Measurements from ENCODE around the gene MRPS27.
"Not testable (repeated sequence)": the region's sequence is repeated elsewhere in the genome, so short reads cannot be mapped to it uniquely, and the experiment has no call there.

Gene MRPS27

GRCh38 chr5:72298711-72299110 lies 21.3 kb downstream of the MRPS27 start:
- no peak overlapping the region for H3K9ac ChIP-seq (ENCODE audit: insufficient read length, low read depth)
- H3K4me3 ChIP-seq (ENCODE audit: insufficient read length, low read depth) = no peak overlapping the region
- no peaks in the 10 kb centered on the region for H3K9me3 ChIP-seq (ENCODE audit: insufficient read depth, low read length)
- TF ChIP-seq YY1 (IDR thresholded peaks at IDR 0.05; ENCODE audit: insufficient read depth, insufficient read length) (no peak), ZNF274 (IDR thresholded peaks at IDR 0.05; ENCODE audit: low read depth, low read length) (no peak), SUZ12 (IDR thresholded peaks at IDR 0.05; ENCODE audit: extremely low read depth, insufficient read depth, insufficient read length) (no peak)
- H3K4me1 ChIP-seq (ENCODE audit: insufficient read depth, insufficient read length) = peaks cover 3% of the 10 kb centered on the region
- H3K27me3 ChIP-seq (ENCODE audit: insufficient read depth, insufficient read length) = no peaks in the 10 kb centered on the region
- H3K36me3 ChIP-seq (ENCODE audit: insufficient read depth, insufficient read length, low read length) = peaks cover 45% of the 10 kb centered on the region
- no peak for DNase-seq (ENCODE audit: low read depth, low spot score)

DNA sequence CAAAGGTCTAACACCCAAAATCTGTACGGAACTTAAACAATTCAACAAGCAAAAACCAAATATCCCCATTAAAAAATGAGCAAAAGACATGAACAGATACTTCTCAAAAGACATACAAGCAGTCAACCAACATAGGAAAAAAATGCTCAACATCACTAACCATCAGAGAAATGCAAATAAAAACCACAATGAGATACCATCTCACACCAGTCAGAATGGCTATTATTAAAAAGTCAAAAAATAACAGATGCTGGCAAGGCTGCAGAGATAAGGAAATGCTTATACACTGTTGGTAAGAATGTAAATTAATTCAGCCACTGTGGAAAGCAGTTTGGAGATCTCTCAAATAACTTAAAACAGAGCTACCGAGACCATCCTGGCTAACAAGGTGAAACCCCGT lies 21.9 kb downstream of the MRPS27 start:
- not testable (repeated sequence) for H3K4me3 ChIP-seq (ENCODE audit: insufficient read length, low read depth); H3K4me1 ChIP-seq (ENCODE audit: insufficient read depth, insufficient read length); H3K9ac ChIP-seq (ENCODE audit: insufficient read length, low read depth); H3K27me3 ChIP-seq (ENCODE audit: insufficient read depth, insufficient read length); H3K9me3 ChIP-seq (ENCODE audit: insufficient read depth, low read length); DNase-seq (ENCODE audit: low read depth, low spot score)
- peaks cover 48% of the 10 kb centered on the region for H3K36me3 ChIP-seq (ENCODE audit: insufficient read depth, insufficient read length, low read length)

GRCh38 chr5:72296256-72296655 lies 23.8 kb downstream of the MRPS27 start:
- TF ChIP-seq SUZ12 (IDR thresholded peaks at IDR 0.05; ENCODE audit: extremely low read depth, insufficient read depth, insufficient read length) (no peak), ZNF274 (IDR thresholded peaks at IDR 0.05; ENCODE audit: low read depth, low read length) (no peak), YY1 (IDR thresholded peaks at IDR 0.05; ENCODE audit: insufficient read depth, insufficient read length) (no peak)
- Histone ChIP-seq H3K36me3 (ENCODE audit: insufficient read depth, insufficient read length, low read length) (peaks cover 56% of the 10 kb centered on the region), H3K4me1 (ENCODE audit: insufficient read depth, insufficient read length) (no peaks in the 10 kb centered on the region)

GRCh38 chr5:72295539-72295938 lies 24.5 kb downstream of the MRPS27 start:
- H3K9ac ChIP-seq (ENCODE audit: insufficient read length, low read depth) = no peak overlapping the region
- H3K36me3 ChIP-seq (ENCODE audit: insufficient read depth, insufficient read length, low read length) = peaks cover 60% of the 10 kb centered on the region
- H3K4me3 ChIP-seq (ENCODE audit: insufficient read length, low read depth) = no peak overlapping the region
- H3K9me3 ChIP-seq (ENCODE audit: insufficient read depth, low read length) = no peaks in the 10 kb centered on the region
- H3K27me3 ChIP-seq (ENCODE audit: insufficient read depth, insufficient read length) = no peaks in the 10 kb centered on the region
- DNase-seq (ENCODE audit: low read depth, low spot score) = no peak
- TF ChIP-seq SUZ12 (IDR thresholded peaks at IDR 0.05; ENCODE audit: extremely low read depth, insufficient read depth, insufficient read length) (no peak), YY1 (IDR thresholded peaks at IDR 0.05; ENCODE audit: insufficient read depth, insufficient read length) (no peak), ZNF274 (IDR thresholded peaks at IDR 0.05; ENCODE audit: low read depth, low read length) (no peak)
- no peaks in the 10 kb centered on the region for H3K4me1 ChIP-seq (ENCODE audit: insufficient read depth, insufficient read length)

More at GRCh38 chr5:72296256-72296655, 23.8 kb downstream of the MRPS27 start:
- Histone ChIP-seq H3K9ac (ENCODE audit: insufficient read length, low read depth) (no peak overlapping the region), H3K9me3 (ENCODE audit: insufficient read depth, low read length) (no peaks in the 10 kb centered on the region), H3K4me3 (ENCODE audit: insufficient read length, low read depth) (no peak overlapping the region), H3K27me3 (ENCODE audit: insufficient read depth, insufficient read length) (no peaks in the 10 kb centered on the region)
- no peak for DNase-seq (ENCODE audit: low read depth, low spot score)

DNA sequence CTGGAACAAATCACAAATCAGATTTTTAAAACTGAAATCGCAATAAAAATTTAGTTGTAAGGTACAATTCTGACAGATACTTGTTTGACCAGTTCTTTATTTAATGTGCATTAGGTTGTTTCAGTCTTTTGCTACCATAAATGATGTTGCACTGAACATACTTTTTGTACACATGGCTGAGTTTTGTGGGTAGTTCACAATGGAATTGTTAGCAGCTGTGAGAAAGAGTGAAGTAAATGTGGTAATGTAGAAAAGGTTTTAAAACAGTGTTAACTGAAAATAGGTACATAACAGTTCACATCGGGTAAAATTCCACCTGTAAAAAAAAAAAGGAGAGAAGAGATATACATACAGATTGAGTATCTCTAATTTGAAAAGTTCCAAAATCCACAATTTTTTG lies 25.6 kb downstream of the MRPS27 start:
- no peak for TF ChIP-seq YY1 (IDR thresholded peaks at IDR 0.05; ENCODE audit: insufficient read depth, insufficient read length)
- no peak for TF ChIP-seq ZNF274 (IDR thresholded peaks at IDR 0.05; ENCODE audit: low read depth, low read length)
- no peak for TF ChIP-seq SUZ12 (IDR thresholded peaks at IDR 0.05; ENCODE audit: extremely low read depth, insufficient read depth, insufficient read length)
- Histone ChIP-seq H3K36me3 (ENCODE audit: insufficient read depth, insufficient read length, low read length) (peaks cover 68% of the 10 kb centered on the region), H3K27me3 (ENCODE audit: insufficient read depth, insufficient read length) (no peaks in the 10 kb centered on the region), H3K4me1 (ENCODE audit: insufficient read depth, insufficient read length) (no peaks in the 10 kb centered on the region), H3K9ac (ENCODE audit: insufficient read length, low read depth) (no peak overlapping the region), H3K9me3 (ENCODE audit: insufficient read depth, low read length) (no peaks in the 10 kb centered on the region), H3K4me3 (ENCODE audit: insufficient read length, low read depth) (no peak overlapping the region)
- no peak for DNase-seq (ENCODE audit: low read depth, low spot score)

- Histone ChIP-seq H3K4me3 (ENCODE audit: insufficient read length, low read depth) (no peak overlapping the region), H3K9ac (ENCODE audit: insufficient read length, low read depth) (no peak overlapping the region), H3K9me3 (ENCODE audit: insufficient read depth, low read length) (no peaks in the 10 kb centered on the region), H3K36me3 (ENCODE audit: insufficient read depth, insufficient read length, low read length) (peaks cover 74% of the 10 kb centered on the region), H3K4me1 (ENCODE audit: insufficient read depth, insufficient read length) (no peaks in the 10 kb centered on the region), H3K27me3 (ENCODE audit: insufficient read depth, insufficient read length) (no peaks in the 10 kb centered on the region)
- no peak for DNase-seq (ENCODE audit: low read depth, low spot score)
- TF ChIP-seq SUZ12 (IDR thresholded peaks at IDR 0.05; ENCODE audit: extremely low read depth, insufficient read depth, insufficient read length) (no peak), ZNF274 (IDR thresholded peaks at IDR 0.05; ENCODE audit: low read depth, low read length) (no peak), YY1 (IDR thresholded peaks at IDR 0.05; ENCODE audit: insufficient read depth, insufficient read length) (no peak)
Observed at GRCh38 chr5:72293495-72294055, 26.5 kb downstream of the MRPS27 start.

DNA sequence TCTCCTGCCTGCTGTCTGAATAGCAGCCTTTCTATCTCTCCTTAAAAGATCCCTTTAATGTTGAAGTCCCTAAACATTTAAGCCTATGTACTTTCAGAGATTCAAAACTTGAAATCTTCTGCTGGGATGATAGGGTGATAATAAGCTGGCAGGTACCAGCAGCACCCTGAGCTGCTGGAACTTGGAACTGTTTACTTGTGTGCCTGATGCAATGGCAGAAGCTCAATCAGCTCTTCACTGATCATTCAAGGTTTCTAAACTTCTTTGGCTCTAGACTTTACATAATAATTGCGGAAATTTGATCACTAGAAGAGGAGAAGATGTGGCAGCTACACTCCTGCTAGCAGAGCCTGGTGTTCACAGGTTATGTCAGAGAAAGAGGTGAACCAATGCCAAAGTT lies 27.6 kb downstream of the MRPS27 start:
- no peak overlapping the region for H3K4me3 ChIP-seq (ENCODE audit: insufficient read length, low read depth)
- no peak overlapping the region for H3K9ac ChIP-seq (ENCODE audit: insufficient read length, low read depth)
- H3K27me3 ChIP-seq (ENCODE audit: insufficient read depth, insufficient read length) = no peaks in the 10 kb centered on the region
- H3K36me3 ChIP-seq (ENCODE audit: insufficient read depth, insufficient read length, low read length) = peaks cover 78% of the 10 kb centered on the region
- TF ChIP-seq ZNF274 (IDR thresholded peaks at IDR 0.05; ENCODE audit: low read depth, low read length) (no peak), SUZ12 (IDR thresholded peaks at IDR 0.05; ENCODE audit: extremely low read depth, insufficient read depth, insufficient read length) (no peak), YY1 (IDR thresholded peaks at IDR 0.05; ENCODE audit: insufficient read depth, insufficient read length) (no peak)
- H3K4me1 ChIP-seq (ENCODE audit: insufficient read depth, insufficient read length) = no peaks in the 10 kb centered on the region
- DNase-seq (ENCODE audit: low read depth, low spot score) = no peak
- H3K9me3 ChIP-seq (ENCODE audit: insufficient read depth, low read length) = no peaks in the 10 kb centered on the region

GRCh38 chr5:72291601-72292000 lies 28.4 kb downstream of the MRPS27 start:
- H3K9me3 ChIP-seq (ENCODE audit: insufficient read depth, low read length) = no peaks in the 10 kb centered on the region
- H3K9ac ChIP-seq (ENCODE audit: insufficient read length, low read depth) = no peak overlapping the region
- peaks cover 73% of the 10 kb centered on the region for H3K36me3 ChIP-seq (ENCODE audit: insufficient read depth, insufficient read length, low read length)

More at GRCh38 chr5:72291601-72292000, 28.4 kb downstream of the MRPS27 start:
- Histone ChIP-seq H3K4me1 (ENCODE audit: insufficient read depth, insufficient read length) (no peaks in the 10 kb centered on the region), H3K4me3 (ENCODE audit: insufficient read length, low read depth) (no peak overlapping the region), H3K27me3 (ENCODE audit: insufficient read depth, insufficient read length) (no peaks in the 10 kb centered on the region)
- TF ChIP-seq YY1 (IDR thresholded peaks at IDR 0.05; ENCODE audit: insufficient read depth, insufficient read length) (no peak), ZNF274 (IDR thresholded peaks at IDR 0.05; ENCODE audit: low read depth, low read length) (no peak), SUZ12 (IDR thresholded peaks at IDR 0.05; ENCODE audit: extremely low read depth, insufficient read depth, insufficient read length) (no peak)
- DNase-seq (ENCODE audit: low read depth, low spot score) = no peak
